Measurements from ENCODE around the gene CRYBB2.

CRYBB2 gene
- long read RNA-seq = 0 reads

GRCh38 chr22:25219211-25219689, at the start of gene CRYBB2:
Gene CRYBB2 (plus strand): TSS chr22:25219639. CDS start chr22:25221430, 1,791 bp downstream.
- DNase-seq (ENCODE audit: low read depth in 1 of 2, low spot score in 1 of 2) = no peak
- Histone ChIP-seq H3K27ac (replicated peaks) (no peak within 1 kb of the TSS), H3K4me3 (replicated peaks; ENCODE audit: insufficient read depth, low read length) (no peak within 1 kb of the TSS), H3K27me3 (ENCODE audit: insufficient read depth, poor library complexity, severe bottlenecking) (no peaks in the 10 kb centered on the region)
- no peak for TF ChIP-seq SPI1 (IDR thresholded peaks at IDR 0.05; ENCODE audit: borderline replicate concordance, low read depth)
- TF ChIP-seq, protein P1, sequence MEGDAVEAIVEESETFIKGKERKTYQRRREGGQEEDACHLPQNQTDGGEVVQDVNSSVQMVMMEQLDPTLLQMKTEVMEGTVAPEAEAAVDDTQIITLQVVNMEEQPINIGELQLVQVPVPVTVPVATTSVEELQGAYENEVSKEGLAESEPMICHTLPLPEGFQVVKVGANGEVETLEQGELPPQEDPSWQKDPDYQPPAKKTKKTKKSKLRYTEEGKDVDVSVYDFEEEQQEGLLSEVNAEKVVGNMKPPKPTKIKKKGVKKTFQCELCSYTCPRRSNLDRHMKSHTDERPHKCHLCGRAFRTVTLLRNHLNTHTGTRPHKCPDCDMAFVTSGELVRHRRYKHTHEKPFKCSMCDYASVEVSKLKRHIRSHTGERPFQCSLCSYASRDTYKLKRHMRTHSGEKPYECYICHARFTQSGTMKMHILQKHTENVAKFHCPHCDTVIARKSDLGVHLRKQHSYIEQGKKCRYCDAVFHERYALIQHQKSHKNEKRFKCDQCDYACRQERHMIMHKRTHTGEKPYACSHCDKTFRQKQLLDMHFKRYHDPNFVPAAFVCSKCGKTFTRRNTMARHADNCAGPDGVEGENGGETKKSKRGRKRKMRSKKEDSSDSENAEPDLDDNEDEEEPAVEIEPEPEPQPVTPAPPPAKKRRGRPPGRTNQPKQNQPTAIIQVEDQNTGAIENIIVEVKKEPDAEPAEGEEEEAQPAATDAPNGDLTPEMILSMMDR (IDR thresholded peaks at IDR 0.05; ENCODE audit: insufficient read depth, low read length) = no peak

DNA sequence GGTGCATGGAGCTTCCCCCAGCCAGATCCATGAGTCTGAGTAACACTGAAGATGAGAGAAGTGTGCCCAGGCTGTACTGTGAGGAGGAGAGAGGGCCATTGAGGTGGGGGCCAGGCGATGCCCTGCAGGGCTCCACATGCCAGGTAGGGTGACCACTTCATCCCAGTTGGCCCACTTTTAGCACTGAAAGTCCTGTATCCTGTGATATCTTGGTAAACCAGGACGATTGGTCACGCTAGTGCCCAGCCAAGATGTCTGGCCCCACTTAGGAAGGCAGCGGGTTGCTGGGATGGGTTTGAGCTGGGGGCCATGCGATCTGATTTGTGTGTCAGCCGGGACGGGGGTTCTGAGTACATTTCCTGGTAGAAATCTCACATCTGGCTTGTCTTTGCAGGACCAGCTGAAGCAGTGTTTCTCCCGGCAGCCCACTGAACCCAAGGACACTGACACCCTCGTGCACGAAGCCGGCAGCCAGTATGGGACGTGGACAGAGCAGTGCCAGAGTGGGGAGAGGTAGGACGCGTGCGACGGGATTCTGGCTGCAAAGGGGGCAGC, 48.9 kb upstream of the CRYBB2 start:
- Histone ChIP-seq H3K27me3 (ENCODE audit: insufficient read depth, poor library complexity, severe bottlenecking) (no peaks in the 10 kb centered on the region), H3K4me3 (replicated peaks; ENCODE audit: insufficient read depth, low read length) (no peak overlapping the region), H3K27ac (replicated peaks) (no peak overlapping the region)
- no peak for DNase-seq (ENCODE audit: low read depth in 1 of 2, low spot score in 1 of 2)
- TF ChIP-seq, protein P1 (IDR thresholded peaks at IDR 0.05; ENCODE audit: insufficient read depth, low read length) = no peak
- TF ChIP-seq POLR2AphosphoS5 (IDR thresholded peaks at IDR 0.05; ENCODE audit: low read depth) (no peak), GABPA (IDR thresholded peaks at IDR 0.05; ENCODE audit: low read depth) (no peak), SPI1 (IDR thresholded peaks at IDR 0.05; ENCODE audit: borderline replicate concordance, low read depth) (no peak), REST (IDR thresholded peaks at IDR 0.05; ENCODE audit: insufficient replicate concordance, low read depth) (no peak)

DNA sequence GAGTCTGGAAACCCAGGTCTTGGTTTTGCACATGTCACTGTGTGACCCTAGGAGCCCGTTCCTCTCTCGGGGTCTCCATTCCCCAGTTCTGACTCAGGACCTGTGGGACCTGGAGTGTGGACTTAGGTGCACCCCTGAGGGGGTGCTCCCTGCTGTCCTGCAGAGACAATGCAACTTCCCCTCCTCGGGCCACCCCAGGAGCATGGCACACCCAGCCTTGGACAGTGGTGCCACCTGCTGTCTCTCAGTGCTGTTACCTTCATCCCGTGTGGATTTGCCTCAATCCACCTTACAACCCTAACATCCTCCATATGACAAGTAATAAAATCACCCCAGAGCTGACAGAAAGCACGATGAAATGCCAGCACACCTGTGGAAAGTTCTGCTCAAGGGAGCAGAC, 47.3 kb upstream of the CRYBB2 start:
- H3K4me3 ChIP-seq (replicated peaks; ENCODE audit: insufficient read depth, low read length) = no peak overlapping the region
- no peaks in the 10 kb centered on the region for H3K27me3 ChIP-seq (ENCODE audit: insufficient read depth, poor library complexity, severe bottlenecking)
- H3K27ac ChIP-seq (replicated peaks) = no peak overlapping the region
- TF ChIP-seq SPI1 (IDR thresholded peaks at IDR 0.05; ENCODE audit: borderline replicate concordance, low read depth) (no peak), GABPA (IDR thresholded peaks at IDR 0.05; ENCODE audit: low read depth) (no peak), POLR2AphosphoS5 (IDR thresholded peaks at IDR 0.05; ENCODE audit: low read depth) (no peak), REST (IDR thresholded peaks at IDR 0.05; ENCODE audit: insufficient replicate concordance, low read depth) (no peak)
- TF ChIP-seq, protein P1 (IDR thresholded peaks at IDR 0.05; ENCODE audit: insufficient read depth, low read length) = no peak
- DNase-seq (ENCODE audit: low read depth in 1 of 2, low spot score in 1 of 2) = no peak
